SIG-M5 treated with dmso at 0.1 percent for 504 hours (cell line): ENCODE results near the gene KCTD17.
"Not testable (repeated sequence)": the region's sequence is repeated elsewhere in the genome, so short reads cannot be mapped to it uniquely, and the experiment has no call there.

Experiments
- DNase-seq: peaks from one replicate; lab custom pipeline; 2025; ENCODE audit not compliant: unreplicated experiment; lab: John Stamatoyannopoulos, UW

The KCTD17 gene

DNA sequence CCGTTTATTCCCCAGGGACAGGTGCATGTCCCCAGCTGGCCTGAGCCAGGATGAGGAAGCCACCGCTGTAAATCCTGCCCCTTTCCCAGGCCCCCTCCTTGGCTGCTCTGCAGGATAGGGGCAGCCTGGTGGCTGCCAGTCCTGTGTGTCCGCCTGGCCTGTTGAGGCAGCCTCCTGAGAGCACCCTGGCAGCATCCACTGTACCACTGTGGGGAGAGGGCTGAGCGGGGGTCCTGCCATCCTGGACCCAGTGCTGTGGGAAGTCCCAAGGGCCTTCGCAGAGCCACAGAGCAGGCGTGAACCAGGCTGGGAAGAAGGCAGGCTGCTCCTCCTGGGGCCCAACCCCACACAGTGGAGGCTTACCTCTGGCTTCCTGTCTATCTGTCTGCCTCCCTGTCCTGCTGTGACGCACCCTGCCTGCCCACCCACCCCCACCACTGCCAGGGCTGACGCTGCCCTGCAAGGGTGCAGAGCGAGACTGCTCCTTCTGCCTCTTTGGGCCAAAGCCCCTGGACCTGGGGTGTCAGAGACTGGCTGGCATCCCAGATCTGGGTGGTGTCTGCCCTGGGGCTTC, 8.4 kb downstream of the KCTD17 start:
- no peak for DNase-seq

DNA sequence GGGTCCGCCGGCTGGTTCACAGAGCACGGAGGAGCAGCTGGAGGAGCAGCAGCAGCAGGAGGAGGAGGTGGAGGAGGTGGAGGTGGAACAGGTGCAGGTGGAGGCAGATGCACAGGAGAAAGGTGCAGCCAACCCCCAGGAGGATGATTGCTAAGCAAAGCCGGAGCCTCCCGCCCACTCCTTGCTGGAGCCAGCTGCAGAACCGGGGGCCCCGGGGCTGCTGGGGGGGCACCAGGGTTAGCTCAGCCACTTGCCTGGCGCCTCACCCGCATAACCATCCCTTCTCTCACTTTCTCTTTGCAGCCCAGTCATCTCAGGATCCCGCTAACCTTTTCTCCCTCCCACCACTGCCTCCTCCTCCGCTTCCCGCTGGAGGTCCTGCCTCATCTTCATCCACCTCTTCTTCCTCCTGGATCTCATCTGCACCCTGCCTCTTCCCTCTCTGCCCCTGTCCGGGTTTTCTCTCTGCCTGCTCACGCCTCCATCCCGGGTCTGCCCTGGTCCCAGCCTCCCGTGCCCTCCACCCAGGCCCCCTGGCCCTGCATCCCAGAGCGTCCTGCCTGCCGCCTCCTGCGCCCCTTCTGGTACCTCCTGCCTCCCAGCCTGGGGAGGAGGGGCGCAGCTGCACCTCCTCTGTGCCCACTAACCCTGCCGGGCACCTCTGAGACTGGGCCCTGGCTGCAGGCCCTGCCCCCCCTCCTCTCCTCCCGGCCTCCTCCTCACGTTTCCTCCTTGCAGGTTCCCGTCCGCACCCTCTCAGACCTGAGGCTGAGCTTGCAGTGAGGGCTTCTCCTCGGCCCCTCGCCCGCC, 9.5 kb downstream of the KCTD17 start:
- DNase-seq: no peak

GRCh38 chr22:37061611-37062375, 10.3 kb downstream of the KCTD17 start:
- no peak for DNase-seq

- no peak for DNase-seq
Observed at GRCh38 chr22:37062376-37062675, 10.8 kb downstream of the KCTD17 start.

- DNase-seq: no peak
Observed at GRCh38 chr22:37062702-37063381, 11.3 kb downstream of the KCTD17 start.

DNA sequence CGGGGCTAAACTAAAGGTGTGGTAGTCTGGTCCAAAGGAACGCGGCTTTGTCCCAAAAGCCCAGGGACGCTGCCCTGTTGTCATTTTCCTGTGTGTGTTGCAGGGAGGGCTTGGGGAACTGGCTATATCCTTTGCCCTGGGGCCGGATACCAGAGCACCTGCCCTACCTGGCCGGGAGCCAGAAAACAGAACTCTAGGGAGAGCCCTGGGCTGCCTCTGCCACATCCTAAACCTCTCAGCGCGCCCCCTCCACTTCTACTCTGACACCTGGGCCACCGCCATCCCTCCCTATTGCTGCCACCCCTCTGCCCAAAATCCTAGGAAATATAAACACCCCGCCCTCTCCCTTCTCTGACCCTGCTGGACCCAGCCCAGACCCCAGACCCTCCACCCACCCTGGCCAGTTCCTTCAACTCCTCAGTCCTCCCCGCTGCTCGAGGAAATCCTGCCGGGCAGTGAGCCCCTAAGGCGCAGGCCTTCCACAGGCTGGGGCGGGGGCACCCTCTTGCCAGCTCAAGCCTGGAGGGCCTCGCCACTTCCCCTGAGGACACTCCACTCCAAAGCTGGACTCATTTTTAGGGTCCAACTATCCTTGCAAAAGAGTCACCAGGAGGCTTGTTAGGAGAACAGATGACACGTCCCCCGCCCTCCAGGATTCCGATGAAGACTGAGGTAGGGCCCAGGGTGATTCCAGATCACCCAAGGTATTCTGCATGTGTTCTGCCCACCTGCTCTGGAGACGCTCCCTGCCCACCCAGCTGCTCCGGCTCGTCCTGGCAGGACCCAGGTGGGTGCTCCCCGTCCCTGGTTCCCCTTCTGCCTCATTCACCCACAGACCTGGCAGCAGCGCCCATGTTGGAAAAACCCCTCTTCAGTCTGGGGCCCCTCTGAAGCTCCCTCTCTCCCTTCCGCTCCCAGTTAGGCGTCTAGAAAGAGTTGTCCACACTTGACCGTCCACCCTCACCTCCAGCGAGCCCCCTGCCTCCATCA, 12.2 kb downstream of the KCTD17 start:
- DNase-seq: no peak

GRCh38 chr22:37064553-37064952, 13.0 kb downstream of the KCTD17 start:
- no peak for DNase-seq

DNA sequence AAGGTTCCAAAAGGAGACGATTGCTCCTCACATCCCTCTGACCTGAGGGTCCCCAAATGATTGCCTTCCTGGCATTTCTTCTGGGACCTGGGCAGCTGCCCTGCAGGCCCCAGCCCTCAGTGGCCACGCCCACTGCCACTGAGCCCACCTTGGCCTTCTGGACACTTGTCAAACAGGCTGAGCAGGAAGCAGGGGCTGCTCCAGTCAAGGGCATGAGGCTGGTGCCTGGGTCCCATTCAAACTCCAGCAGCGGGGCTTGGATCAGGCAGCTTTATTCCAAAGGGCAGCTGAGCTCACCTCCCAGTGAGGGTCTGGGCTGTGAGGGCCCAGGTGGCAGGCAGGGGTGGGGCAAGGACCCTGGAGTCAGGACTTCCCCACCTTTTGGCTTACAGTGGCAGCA, 13.6 kb downstream of the KCTD17 start:
- DNase-seq: no peak

DNA sequence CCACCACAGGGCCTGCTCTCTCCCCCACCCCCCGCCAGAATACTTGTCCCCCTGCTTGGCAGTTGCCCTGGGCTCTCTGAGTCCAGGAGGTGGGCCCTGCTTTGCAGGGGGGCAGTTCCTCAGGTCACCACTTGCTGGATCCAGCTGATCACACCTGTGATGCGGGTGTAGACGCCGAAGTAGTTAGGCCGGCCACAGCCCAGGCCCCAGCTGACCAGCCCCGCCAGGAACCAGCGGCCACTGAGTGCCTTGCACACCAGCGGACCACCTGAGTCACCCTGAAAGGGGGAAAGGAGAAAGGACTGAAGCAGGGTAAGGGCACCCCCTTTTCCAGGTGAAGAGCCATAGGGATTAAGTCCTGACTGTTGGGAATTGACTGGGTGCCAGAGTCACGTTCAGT, 14.4 kb downstream of the KCTD17 start:
- no peak for DNase-seq

DNA sequence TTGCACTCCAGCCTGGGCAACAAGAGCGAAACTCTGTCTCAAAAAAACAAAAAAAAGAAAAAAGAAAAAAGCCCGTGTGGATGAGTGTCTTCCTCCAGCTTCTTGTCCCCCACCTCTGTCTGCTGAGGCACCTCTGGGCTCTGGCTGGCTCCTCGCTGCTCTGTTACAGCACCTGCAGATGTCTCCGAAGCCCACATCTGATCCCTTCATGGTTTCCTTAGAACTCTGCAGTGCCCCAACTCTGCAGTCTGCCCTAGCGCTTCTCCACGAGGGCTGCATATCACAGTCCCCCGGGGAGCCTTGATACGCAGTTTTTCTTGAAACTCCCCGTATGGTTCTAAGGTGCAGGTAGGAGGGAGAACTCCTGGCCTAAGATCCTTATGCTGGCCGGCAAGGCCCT, 15.9 kb downstream of the KCTD17 start:
- DNase-seq: no peak

DNA sequence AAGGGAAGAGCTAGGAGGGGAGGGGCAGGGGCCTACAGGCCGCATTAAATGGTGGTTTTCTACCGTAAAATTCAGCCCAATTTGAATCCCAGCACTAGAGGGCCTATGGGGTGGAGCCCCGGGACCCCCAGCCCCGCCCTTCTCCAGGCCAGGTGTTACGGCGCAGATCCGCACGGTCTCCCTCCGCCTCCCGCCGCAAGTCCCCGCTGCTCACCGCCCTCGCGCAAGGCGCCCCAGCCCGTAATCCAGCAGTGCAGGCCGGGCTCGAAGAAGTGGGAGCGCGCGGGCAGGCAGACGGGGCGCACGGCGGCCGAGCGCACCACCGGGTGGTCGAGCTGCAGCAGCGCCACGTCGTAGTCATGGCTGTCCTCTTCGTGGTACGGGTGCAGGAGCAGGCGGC, 17.3 kb downstream of the KCTD17 start:
- no peak for DNase-seq

GRCh38 chr22:37069319-37069718, 17.8 kb downstream of the KCTD17 start:
- no peak for DNase-seq

DNA sequence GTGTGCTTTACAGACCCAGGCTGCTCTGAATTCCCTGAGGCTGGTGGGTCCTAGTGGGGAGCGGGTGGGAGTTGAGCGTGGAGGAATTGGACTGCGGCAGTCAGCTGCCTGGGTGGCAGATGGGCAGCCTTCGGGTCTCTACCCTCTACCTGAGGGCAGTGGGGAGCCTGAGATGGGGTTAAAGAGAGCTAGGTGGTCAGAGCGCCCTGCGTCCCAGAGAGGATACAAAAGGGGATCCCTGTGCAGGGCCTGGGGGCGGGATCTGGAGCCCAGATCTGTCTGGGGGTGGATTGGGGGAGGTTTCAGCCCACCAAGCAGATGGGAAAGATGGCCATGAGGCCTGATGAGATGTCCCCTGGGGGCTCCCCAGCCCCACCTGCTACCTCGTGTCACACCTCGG, 18.2 kb downstream of the KCTD17 start:
- DNase-seq: no peak

DNA sequence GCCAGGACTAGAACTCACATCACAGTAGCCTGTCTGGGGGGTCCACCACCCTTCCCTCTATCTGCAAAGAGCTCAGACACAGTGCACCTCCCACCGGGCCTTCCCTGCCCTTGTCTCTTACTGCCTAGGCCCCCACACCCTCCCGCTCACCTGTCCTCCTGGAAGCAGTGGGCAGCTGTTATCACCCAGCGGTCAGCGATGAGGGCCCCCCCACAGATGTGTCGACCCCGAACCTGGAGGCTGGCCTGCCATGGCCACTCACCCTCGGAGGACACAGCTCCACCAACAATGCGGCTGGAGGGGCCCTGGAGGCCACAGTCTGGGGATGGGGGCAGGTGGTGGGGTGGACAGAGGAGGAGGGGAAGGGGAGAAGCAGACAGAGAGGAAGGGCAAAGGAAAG, 18.8 kb downstream of the KCTD17 start:
- no peak for DNase-seq

GRCh38 chr22:37070744-37071143, 19.2 kb downstream of the KCTD17 start:
- no peak for DNase-seq

GRCh38 chr22:37071850-37072592, 20.5 kb downstream of the KCTD17 start:
- DNase-seq: not testable (repeated sequence)

DNA sequence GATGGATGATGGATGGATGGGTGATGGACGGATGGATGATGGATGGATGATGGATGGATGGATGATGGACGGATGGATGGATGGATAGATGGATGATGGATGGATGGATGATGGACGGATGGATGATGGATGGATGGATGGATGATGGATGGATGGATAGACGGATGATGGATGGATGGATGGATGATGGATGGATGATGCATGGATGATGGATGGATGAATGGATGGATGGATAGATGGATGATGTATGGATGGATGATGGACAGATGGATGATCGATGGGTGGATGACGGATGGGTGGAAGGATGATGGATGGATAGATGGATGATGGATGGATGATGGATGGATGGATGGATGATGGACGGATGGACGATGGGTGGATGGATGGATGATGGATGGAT, 21.1 kb downstream of the KCTD17 start:
- no peak for DNase-seq

GRCh38 chr22:37074537-37074936, 23.0 kb downstream of the KCTD17 start:
- no peak for DNase-seq

DNA sequence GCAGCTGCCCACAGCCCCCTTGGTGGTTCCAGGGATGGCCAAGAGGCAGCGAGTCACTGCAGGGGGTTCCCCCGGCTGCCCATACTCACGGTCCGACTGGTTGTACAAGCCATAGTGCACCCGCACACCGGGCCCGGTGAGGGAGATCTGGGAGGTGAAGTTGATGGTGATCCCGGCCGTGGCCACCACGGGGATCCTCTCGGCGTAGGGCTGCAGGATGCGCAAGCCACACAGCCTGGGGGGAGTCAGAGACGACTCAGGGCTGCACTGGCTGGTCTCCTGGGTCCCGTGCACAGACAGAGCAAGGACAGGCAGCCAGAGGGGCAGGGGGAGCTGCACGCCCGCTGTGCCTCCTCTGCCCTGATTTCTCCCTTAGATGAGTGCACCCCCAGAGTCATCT, 23.5 kb downstream of the KCTD17 start:
- DNase-seq: no peak
